ENCODE results near the gene TRIM52. TPM values are rescaled to one million over a fixed set of nuclear protein-coding genes. Genes with fewer than 3 reads are reported as not detected.

Gene TRIM52
- total RNA-seq, 1 experiment from 2014 or later = 9.3 TPM

DNA sequence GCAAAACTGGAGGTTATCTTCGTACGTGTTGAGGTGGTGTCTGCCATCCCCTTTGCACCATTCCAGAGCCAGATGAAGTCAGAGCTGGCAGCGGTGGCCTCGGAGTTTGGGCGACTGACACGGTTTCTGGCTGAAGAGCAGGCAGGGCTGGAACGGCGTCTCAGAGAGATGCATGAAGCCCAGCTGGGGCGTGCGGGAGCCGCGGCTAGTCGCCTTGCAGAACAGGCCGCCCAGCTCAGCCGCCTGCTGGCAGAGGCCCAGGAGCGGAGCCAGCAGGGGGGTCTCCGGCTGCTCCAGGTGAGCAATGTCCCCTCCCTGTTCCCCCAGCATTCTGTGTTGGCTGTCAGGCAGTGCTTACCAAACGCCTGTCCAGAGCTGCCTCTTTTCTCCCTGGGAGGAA is 28.4 kb downstream of the TRIM52 start:
- ATAC-seq = no peak
- H3K27ac ChIP-seq (ENCODE audit: low read length) = no peak overlapping the region
- in situ Hi-C loops (cut with HindIII; ENCODE audit: low pct_unique_long_range_greater_than_20kb, low sequenced_read_pairs) = no loop called here
- no peak for DNase-seq (ENCODE audit: low read depth, low spot score)
- no peaks in the 10 kb centered on the region for H3K27me3 ChIP-seq (ENCODE audit: control insufficient read depth, insufficient read depth, low read length)
- peaks cover 3% of the 10 kb centered on the region for H3K4me1 ChIP-seq (ENCODE audit: control insufficient read depth, insufficient read depth, low read length)
- POLR2A ChIA-PET = no interaction called here
- no TSS peak for BruUV-seq (replicated peaks)
- TF ChIP-seq POLR2AphosphoS5 (IDR thresholded peaks at IDR 0.05; ENCODE audit: low read depth, low read length) (no peak), TCF7L2 (IDR thresholded peaks at IDR 0.05; ENCODE audit: low read depth, low read length) (no peak), SIN3A (IDR thresholded peaks at IDR 0.05; ENCODE audit: borderline replicate concordance, insufficient read depth, low read depth, low read length) (no peak)
- TF ChIP-seq, protein P1, sequence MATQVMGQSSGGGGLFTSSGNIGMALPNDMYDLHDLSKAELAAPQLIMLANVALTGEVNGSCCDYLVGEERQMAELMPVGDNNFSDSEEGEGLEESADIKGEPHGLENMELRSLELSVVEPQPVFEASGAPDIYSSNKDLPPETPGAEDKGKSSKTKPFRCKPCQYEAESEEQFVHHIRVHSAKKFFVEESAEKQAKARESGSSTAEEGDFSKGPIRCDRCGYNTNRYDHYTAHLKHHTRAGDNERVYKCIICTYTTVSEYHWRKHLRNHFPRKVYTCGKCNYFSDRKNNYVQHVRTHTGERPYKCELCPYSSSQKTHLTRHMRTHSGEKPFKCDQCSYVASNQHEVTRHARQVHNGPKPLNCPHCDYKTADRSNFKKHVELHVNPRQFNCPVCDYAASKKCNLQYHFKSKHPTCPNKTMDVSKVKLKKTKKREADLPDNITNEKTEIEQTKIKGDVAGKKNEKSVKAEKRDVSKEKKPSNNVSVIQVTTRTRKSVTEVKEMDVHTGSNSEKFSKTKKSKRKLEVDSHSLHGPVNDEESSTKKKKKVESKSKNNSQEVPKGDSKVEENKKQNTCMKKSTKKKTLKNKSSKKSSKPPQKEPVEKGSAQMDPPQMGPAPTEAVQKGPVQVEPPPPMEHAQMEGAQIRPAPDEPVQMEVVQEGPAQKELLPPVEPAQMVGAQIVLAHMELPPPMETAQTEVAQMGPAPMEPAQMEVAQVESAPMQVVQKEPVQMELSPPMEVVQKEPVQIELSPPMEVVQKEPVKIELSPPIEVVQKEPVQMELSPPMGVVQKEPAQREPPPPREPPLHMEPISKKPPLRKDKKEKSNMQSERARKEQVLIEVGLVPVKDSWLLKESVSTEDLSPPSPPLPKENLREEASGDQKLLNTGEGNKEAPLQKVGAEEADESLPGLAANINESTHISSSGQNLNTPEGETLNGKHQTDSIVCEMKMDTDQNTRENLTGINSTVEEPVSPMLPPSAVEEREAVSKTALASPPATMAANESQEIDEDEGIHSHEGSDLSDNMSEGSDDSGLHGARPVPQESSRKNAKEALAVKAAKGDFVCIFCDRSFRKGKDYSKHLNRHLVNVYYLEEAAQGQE (IDR thresholded peaks at IDR 0.05; ENCODE audit: insufficient read depth in 1 of 2, low read depth in 2 of 2, low read length in 1 of 2) = no peak
- TF ChIP-seq, protein P2, sequence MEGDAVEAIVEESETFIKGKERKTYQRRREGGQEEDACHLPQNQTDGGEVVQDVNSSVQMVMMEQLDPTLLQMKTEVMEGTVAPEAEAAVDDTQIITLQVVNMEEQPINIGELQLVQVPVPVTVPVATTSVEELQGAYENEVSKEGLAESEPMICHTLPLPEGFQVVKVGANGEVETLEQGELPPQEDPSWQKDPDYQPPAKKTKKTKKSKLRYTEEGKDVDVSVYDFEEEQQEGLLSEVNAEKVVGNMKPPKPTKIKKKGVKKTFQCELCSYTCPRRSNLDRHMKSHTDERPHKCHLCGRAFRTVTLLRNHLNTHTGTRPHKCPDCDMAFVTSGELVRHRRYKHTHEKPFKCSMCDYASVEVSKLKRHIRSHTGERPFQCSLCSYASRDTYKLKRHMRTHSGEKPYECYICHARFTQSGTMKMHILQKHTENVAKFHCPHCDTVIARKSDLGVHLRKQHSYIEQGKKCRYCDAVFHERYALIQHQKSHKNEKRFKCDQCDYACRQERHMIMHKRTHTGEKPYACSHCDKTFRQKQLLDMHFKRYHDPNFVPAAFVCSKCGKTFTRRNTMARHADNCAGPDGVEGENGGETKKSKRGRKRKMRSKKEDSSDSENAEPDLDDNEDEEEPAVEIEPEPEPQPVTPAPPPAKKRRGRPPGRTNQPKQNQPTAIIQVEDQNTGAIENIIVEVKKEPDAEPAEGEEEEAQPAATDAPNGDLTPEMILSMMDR (IDR thresholded peaks at IDR 0.05) = no peak
- no peak overlapping the region for H3K4me3 ChIP-seq (ENCODE audit: low read depth in 2 of 2, low read length in 2 of 2)
- CTCF ChIA-PET = no interaction called here
- H3K36me3 ChIP-seq (ENCODE audit: control insufficient read depth, insufficient read depth, low read length) = peaks cover 10% of the 10 kb centered on the region
- intact Hi-C loops (cut with micrococcal nuclease; ENCODE audit: unreplicated experiment) = no loop called here
- no peaks in the 10 kb centered on the region for H3K9me3 ChIP-seq (ENCODE audit: control insufficient read depth, insufficient read depth, low read depth, low read length)

DNA sequence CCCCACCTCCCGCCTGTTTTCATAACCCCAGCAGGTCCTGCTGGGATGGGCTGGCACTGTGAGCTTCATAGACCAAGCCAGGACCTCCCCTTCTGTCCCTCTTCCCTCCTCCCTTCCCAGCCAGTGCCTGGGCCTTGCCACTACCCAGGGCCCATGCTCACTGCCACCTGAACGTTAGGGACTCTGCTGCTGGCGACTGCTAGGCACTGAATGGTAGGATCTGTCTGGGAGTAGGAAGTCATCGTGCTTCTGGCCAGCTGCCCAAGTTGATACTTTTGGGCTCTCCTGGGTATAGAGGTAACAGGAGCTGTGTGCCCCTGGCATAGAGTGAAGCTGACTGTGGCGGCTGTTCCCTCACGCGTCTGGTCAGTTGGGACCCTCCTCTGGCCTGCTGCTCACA is 29.5 kb downstream of the TRIM52 start:
- ChIA-PET CTCF (interaction anchor here (0.6 kb wide), 1 partner anchor 46 kb away, joined by 3 read pairs; no protein-coding TSS in a partner anchor), POLR2A (no interaction called here)
- no TSS peak for BruUV-seq (replicated peaks)
- no peak for TF ChIP-seq TCF7L2 (IDR thresholded peaks at IDR 0.05; ENCODE audit: low read depth, low read length)
- no peak for TF ChIP-seq SIN3A (IDR thresholded peaks at IDR 0.05; ENCODE audit: borderline replicate concordance, insufficient read depth, low read depth, low read length)
- no peak for TF ChIP-seq POLR2AphosphoS5 (IDR thresholded peaks at IDR 0.05; ENCODE audit: low read depth, low read length)
- TF ChIP-seq, protein P2 (IDR thresholded peaks at IDR 0.05) = no peak
- TF ChIP-seq, protein P1 (IDR thresholded peaks at IDR 0.05; ENCODE audit: insufficient read depth in 1 of 2, low read depth in 2 of 2, low read length in 1 of 2) = no peak
- Histone ChIP-seq H3K9me3 (ENCODE audit: control insufficient read depth, insufficient read depth, low read depth, low read length) (no peaks in the 10 kb centered on the region), H3K4me1 (ENCODE audit: control insufficient read depth, insufficient read depth, low read length) (peaks cover 3% of the 10 kb centered on the region; the same call in 1 of the 2 replicates), H3K27ac (ENCODE audit: low read length) (no peak overlapping the region), H3K36me3 (ENCODE audit: control insufficient read depth, insufficient read depth, low read length) (peaks cover 3% of the 10 kb centered on the region), H3K4me3 (ENCODE audit: low read depth in 2 of 2, low read length in 2 of 2) (no peak overlapping the region), H3K27me3 (ENCODE audit: control insufficient read depth, insufficient read depth, low read length) (no peaks in the 10 kb centered on the region)
- in situ Hi-C loops (cut with HindIII; ENCODE audit: low pct_unique_long_range_greater_than_20kb, low sequenced_read_pairs) = no loop called here
- intact Hi-C loops (cut with micrococcal nuclease; ENCODE audit: unreplicated experiment) = no loop called here
- DNase-seq (ENCODE audit: low read depth, low spot score) (no peak), ATAC-seq (no peak)
